ENCODE data around the gene FMNL2.

The FMNL2 gene

DNA sequence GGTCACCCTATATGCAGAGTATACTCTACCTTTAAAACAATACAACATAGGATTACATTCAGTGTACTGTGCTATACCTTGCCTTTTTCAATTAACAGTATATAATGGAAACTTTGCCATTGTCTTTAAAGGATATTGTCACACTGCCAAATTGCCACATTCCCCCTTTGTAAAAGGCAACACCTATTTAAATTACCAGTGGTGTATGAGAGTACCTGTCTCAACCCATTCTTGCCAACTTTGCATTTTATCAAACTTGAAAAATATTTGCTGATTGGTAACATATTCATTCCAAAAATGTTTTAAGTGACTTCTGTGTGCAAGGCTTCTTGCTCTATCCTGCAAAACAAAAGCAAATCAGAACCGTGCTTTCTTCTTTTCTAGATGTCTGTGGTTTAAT lies 92.9 kb downstream of the FMNL2 start:
- DNase-seq: no peak

GRCh38 chr2:152428800-152429582 lies 94.0 kb downstream of the FMNL2 start:
- no peak for DNase-seq

DNA sequence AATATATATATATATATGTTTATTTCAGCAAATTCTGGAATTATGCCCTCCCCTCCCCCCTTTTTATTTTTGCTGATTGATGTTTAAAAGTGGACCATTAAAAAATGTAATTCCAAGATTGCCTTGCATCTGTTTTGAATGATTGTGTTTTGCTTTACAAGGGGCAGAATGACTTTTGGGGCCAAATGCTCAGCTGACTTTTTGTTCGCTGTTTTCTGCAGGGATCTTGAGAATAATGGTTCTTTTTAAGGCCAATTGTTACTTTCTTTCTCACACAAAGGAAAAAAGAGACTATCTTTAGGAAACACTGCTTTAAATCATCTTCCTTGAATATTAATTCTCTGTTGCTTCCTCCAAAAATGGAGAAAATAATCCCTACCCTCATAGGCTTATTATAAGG lies 95.9 kb downstream of the FMNL2 start:
- DNase-seq: no peak

GRCh38 chr2:152431370-152432098 lies 96.6 kb downstream of the FMNL2 start:
- DNase-seq: no peak

GRCh38 chr2:152432206-152432653 lies 97.3 kb downstream of the FMNL2 start:
- peak; percentile 58 for DNase-seq

DNA sequence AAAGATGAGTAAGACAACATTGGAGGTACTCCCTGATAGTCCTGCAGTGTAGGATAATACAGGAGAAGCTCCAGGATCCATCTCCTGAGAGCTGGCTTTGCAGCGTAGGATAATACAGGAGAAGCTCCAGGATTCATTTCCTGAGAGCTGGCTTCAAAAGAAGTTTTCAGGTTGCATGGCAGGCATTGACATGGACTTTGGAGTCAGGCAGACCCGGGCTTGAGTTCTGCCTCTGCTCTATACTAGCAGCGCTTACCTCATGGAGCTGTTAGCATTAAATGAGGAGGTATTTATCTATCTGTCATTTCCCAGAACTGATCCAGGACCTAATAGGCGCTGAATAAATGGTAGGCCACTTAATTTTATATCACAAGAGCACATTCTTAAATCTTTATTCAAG lies 97.8 kb downstream of the FMNL2 start:
- DNase-seq: no peak

GRCh38 chr2:152433289-152433688 lies 98.3 kb downstream of the FMNL2 start:
- DNase-seq: no peak

DNA sequence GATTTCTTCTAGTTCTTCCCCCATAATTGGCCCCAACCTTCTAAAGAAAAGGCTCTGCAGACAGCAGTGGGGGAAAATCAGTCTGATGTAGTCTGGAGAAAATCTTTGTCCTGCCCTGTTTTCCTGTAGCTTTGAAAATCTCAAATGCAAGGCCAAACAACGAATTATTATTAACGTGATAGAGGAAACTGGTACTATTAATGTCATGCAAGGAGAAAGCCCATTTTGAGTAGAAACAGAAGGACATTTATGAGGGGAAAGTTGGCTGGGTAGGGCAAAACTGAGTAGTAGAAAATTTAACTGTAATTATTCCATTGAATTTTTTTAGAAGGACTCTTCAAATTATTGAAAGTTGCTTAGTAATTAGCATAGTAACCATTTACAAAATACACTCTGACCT lies 98.8 kb downstream of the FMNL2 start:
- DNase-seq: no peak

GRCh38 chr2:152434395-152435182 lies 99.6 kb downstream of the FMNL2 start:
- DNase-seq: no peak

GRCh38 chr2:152436148-152436547 lies 101.2 kb downstream of the FMNL2 start:
- no peak for DNase-seq

DNA sequence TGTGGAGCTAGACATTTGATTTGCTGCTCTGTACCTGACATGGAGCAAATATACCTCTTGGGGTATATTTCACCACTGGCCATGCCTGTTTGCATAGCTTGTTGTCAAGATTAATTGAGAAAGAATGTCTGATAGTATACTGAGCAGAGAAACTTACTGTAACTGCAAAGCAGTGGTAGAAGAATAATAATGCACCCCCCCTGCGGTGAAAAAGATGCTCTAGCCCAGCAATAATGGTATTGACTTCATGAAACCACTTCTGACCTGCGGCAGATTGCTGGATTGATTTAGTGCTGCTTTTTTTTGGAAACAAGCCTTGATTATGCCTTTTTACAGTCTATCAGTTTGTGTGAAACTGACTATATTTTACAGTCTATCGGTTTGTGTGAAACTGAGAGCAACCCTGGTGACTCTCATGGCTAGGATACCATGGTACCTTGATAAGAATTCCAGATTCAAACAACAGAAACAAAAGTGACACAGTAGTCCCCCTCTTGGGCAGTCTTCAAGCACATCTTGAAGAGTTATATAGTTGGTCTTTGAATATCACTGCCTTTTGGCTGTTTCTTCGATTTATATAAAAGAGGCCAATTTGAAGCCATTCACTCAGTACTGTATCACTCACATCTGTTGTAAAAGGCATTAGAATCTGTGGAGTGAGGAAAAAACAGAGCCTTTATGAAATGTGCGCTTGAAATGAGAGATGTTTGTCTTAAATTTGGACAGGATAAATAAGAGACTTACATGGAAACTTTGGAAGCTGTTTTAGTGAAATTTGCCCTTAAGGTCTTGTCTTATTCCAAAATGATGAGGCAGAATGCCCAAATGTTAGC lies 102.5 kb downstream of the FMNL2 start:
- DNase-seq: no peak

GRCh38 chr2:152440049-152440448 lies 105.1 kb downstream of the FMNL2 start:
- DNase-seq: no peak

DNA sequence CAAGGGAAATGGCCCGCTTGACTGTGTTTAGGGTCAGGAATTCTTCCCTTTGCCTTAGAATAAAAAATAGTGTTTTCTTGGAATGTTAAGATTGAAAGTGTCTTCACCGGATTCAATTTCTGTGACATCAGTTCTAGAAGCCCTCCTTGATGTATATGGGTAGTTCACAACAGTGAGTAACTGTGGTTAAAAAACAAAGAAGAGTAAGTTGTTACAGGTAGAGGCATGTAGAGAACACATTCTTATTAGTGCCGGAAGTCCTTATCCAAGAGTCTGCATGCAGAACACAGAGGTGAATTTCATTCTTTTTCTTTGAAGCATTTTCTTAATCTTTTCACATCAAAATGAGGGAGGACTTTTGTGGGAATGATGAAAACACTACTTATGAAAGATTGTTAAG lies 105.5 kb downstream of the FMNL2 start:
- DNase-seq: no peak

- DNase-seq: no peak
Observed at GRCh38 chr2:152441961-152442360, 107.0 kb downstream of the FMNL2 start.

DNA sequence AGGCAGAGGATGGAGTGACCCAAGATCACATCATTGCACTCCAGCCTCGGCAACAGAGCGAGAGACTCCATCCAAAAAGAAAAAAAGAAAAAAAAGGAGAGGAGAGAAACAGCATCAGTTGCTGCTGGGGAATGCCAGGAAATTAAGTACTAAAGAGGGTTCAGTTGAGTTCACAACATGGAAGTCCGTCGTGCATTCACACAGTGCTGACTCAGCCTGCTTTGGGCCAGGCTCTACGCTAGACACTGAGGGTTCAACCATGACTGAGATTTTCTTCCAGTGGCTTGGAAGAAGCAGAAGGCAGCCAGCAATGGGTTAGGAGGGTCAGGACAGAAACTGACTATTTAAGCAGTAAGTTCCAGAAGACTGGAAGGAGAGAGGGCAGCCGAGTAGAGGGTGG lies 108.8 kb downstream of the FMNL2 start:
- no peak for DNase-seq

- DNase-seq: no peak
Observed at GRCh38 chr2:152444448-152444847, 109.5 kb downstream of the FMNL2 start.

DNA sequence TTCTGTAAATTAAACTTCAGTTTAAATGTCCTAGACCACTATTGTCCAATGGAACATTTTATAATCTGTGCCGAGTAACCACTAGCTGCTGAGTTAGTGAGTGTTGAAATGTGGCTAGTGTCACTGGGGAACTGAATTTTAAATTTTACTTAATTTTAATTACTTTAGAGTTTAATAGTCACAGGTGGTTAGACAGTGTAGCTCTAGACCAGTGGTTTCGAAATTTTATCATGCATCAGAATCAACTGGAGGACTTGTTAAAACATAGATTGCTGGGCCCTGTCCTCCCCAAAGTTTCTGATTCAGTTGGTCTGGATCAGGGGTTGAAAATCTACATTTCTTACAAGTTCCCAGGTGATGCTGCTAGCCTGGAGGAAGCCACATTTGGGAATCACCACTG lies 110.4 kb downstream of the FMNL2 start:
- DNase-seq: no peak

- no peak for DNase-seq
Observed at GRCh38 chr2:152445791-152446201, 110.8 kb downstream of the FMNL2 start.

GRCh38 chr2:152446213-152446612 lies 111.2 kb downstream of the FMNL2 start:
- no peak for DNase-seq

DNA sequence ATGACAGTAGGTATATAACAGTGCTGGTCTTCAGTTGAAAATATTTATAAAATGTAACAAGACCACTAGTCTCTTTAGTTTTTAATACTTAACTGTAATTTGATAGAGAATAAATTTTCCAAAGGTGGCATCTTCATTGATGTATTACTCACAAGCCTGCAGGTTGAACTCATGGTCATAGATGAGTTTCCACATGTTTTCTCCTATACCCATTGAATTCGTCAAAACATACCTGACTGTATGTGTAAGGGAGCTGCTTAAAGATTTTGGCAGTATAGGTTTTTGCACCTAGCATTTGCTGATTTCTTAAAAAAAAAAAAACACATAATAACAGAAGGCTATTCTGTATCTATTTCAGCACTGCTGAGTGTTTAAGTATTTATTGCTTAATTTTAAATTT lies 112.9 kb downstream of the FMNL2 start:
- no peak for DNase-seq

- no peak for DNase-seq
Observed at GRCh38 chr2:152448606-152449005, 113.6 kb downstream of the FMNL2 start.

GRCh38 chr2:152449578-152449977 lies 114.6 kb downstream of the FMNL2 start:
- no peak for DNase-seq

GRCh38 chr2:152450176-152450575 lies 115.2 kb downstream of the FMNL2 start:
- no peak for DNase-seq

Data from left hindlimb (tissue), 1 donor.